Measurements from ENCODE around the gene HS3ST3A1. TPM values are rescaled to one million over a fixed set of nuclear protein-coding genes. Genes with fewer than 3 reads are reported as not detected.

The HS3ST3A1 gene
- total and polyA plus RNA-seq, 2 of the 8 experiments (the other 6 are each of a cell fraction or from before 2014, with no cell fraction given): 5.4 to 5.7 TPM

DNA sequence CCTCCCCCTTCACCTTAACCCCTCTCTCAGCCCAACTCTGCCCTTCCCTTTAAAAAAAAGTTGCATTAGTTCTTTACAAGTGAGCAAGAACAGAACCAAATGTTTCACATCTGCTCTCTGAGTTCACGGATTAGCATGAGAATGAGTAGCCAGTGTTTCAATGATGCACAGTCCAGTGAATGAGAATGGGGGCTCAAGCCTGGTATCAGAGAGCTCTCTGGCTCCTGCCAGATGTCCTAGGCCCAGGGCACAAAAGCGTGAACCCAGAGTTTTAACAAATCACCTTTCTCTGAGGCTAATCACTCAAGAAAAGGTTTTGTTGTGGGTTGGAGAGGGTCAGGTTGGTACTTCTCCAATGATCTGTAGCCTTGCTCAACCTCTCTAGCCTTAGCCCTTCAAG is 41.5 kb upstream of the HS3ST3A1 start (continued):
- TF ChIP-seq, protein P1, sequence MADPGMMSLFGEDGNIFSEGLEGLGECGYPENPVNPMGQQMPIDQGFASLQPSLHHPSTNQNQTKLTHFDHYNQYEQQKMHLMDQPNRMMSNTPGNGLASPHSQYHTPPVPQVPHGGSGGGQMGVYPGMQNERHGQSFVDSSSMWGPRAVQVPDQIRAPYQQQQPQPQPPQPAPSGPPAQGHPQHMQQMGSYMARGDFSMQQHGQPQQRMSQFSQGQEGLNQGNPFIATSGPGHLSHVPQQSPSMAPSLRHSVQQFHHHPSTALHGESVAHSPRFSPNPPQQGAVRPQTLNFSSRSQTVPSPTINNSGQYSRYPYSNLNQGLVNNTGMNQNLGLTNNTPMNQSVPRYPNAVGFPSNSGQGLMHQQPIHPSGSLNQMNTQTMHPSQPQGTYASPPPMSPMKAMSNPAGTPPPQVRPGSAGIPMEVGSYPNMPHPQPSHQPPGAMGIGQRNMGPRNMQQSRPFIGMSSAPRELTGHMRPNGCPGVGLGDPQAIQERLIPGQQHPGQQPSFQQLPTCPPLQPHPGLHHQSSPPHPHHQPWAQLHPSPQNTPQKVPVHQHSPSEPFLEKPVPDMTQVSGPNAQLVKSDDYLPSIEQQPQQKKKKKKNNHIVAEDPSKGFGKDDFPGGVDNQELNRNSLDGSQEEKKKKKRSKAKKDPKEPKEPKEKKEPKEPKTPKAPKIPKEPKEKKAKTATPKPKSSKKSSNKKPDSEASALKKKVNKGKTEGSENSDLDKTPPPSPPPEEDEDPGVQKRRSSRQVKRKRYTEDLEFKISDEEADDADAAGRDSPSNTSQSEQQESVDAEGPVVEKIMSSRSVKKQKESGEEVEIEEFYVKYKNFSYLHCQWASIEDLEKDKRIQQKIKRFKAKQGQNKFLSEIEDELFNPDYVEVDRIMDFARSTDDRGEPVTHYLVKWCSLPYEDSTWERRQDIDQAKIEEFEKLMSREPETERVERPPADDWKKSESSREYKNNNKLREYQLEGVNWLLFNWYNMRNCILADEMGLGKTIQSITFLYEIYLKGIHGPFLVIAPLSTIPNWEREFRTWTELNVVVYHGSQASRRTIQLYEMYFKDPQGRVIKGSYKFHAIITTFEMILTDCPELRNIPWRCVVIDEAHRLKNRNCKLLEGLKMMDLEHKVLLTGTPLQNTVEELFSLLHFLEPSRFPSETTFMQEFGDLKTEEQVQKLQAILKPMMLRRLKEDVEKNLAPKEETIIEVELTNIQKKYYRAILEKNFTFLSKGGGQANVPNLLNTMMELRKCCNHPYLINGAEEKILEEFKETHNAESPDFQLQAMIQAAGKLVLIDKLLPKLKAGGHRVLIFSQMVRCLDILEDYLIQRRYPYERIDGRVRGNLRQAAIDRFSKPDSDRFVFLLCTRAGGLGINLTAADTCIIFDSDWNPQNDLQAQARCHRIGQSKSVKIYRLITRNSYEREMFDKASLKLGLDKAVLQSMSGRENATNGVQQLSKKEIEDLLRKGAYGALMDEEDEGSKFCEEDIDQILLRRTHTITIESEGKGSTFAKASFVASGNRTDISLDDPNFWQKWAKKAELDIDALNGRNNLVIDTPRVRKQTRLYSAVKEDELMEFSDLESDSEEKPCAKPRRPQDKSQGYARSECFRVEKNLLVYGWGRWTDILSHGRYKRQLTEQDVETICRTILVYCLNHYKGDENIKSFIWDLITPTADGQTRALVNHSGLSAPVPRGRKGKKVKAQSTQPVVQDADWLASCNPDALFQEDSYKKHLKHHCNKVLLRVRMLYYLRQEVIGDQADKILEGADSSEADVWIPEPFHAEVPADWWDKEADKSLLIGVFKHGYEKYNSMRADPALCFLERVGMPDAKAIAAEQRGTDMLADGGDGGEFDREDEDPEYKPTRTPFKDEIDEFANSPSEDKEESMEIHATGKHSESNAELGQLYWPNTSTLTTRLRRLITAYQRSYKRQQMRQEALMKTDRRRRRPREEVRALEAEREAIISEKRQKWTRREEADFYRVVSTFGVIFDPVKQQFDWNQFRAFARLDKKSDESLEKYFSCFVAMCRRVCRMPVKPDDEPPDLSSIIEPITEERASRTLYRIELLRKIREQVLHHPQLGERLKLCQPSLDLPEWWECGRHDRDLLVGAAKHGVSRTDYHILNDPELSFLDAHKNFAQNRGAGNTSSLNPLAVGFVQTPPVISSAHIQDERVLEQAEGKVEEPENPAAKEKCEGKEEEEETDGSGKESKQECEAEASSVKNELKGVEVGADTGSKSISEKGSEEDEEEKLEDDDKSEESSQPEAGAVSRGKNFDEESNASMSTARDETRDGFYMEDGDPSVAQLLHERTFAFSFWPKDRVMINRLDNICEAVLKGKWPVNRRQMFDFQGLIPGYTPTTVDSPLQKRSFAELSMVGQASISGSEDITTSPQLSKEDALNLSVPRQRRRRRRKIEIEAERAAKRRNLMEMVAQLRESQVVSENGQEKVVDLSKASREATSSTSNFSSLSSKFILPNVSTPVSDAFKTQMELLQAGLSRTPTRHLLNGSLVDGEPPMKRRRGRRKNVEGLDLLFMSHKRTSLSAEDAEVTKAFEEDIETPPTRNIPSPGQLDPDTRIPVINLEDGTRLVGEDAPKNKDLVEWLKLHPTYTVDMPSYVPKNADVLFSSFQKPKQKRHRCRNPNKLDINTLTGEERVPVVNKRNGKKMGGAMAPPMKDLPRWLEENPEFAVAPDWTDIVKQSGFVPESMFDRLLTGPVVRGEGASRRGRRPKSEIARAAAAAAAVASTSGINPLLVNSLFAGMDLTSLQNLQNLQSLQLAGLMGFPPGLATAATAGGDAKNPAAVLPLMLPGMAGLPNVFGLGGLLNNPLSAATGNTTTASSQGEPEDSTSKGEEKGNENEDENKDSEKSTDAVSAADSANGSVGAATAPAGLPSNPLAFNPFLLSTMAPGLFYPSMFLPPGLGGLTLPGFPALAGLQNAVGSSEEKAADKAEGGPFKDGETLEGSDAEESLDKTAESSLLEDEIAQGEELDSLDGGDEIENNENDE (IDR thresholded peaks at IDR 0.05; ENCODE audit: insufficient replicate concordance, low read length): no peak
- TF ChIP-seq TAF7 (optimal IDR thresholded peaks at IDR 0.05; ENCODE audit: borderline replicate concordance, low read depth, low read length) (no peak), PHF8 (conservative IDR thresholded peaks at IDR 0.05; ENCODE audit: low read depth, low read length) (no peak), RBBP5 (IDR thresholded peaks at IDR 0.05; ENCODE audit: borderline replicate concordance, low read depth, low read length) (no peak), SP2 (IDR thresholded peaks at IDR 0.05; ENCODE audit: low read length) (no peak), HDAC2 (IDR thresholded peaks at IDR 0.05; ENCODE audit: borderline replicate concordance in 1 of 2, low read depth in 2 of 2, low read length in 2 of 2) (no peak), CTBP2 (IDR thresholded peaks at IDR 0.05; ENCODE audit: borderline replicate concordance, insufficient read depth, insufficient read length, low read length) (no peak)
- TF ChIP-seq, protein P2, sequence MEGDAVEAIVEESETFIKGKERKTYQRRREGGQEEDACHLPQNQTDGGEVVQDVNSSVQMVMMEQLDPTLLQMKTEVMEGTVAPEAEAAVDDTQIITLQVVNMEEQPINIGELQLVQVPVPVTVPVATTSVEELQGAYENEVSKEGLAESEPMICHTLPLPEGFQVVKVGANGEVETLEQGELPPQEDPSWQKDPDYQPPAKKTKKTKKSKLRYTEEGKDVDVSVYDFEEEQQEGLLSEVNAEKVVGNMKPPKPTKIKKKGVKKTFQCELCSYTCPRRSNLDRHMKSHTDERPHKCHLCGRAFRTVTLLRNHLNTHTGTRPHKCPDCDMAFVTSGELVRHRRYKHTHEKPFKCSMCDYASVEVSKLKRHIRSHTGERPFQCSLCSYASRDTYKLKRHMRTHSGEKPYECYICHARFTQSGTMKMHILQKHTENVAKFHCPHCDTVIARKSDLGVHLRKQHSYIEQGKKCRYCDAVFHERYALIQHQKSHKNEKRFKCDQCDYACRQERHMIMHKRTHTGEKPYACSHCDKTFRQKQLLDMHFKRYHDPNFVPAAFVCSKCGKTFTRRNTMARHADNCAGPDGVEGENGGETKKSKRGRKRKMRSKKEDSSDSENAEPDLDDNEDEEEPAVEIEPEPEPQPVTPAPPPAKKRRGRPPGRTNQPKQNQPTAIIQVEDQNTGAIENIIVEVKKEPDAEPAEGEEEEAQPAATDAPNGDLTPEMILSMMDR (IDR thresholded peaks at IDR 0.05; ENCODE audit: control extremely low read depth in 1 of 3, insufficient read depth in 1 of 3, low read depth in 1 of 3, low read length in 3 of 3): no peak
